ENCODE results near the gene CRTAC1. TPM values are rescaled to one million over a fixed set of nuclear protein-coding genes. Genes with fewer than 3 reads are reported as not detected.

CRTAC1 gene
- total and polyA plus RNA-seq, 9 of the 15 experiments (the other 6 are each of a cell fraction or from before 2014, with no cell fraction given): not detected

DNA sequence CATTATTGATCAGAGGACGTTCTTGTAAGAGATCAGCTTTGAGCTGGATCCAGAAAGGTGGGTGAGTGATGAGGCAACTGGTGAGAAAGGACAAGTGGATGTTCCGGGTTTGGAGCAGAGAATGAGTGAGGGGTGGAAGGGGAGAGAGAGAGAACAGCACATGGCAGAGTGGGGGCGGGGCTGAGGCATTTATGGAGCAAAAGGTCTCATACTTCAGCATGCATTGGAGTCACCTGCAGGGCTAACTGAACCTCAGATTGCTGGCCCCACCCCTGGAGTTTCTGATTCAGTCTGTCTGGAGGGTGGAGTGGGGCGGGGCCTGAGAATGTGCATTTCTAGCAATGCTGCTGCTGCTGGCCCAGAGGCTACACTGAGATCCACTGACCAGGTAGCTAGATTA is 109.6 kb downstream of the CRTAC1 start (continued):
- TF ChIP-seq AFF1 (IDR thresholded peaks at IDR 0.05; ENCODE audit: low read depth in 1 of 2, partially characterized antibody in 2 of 2) (no peak), ZNF518B (CRISPR knock-in tag; IDR thresholded peaks at IDR 0.05) (no peak)
- TF ChIP-seq, protein P1, sequence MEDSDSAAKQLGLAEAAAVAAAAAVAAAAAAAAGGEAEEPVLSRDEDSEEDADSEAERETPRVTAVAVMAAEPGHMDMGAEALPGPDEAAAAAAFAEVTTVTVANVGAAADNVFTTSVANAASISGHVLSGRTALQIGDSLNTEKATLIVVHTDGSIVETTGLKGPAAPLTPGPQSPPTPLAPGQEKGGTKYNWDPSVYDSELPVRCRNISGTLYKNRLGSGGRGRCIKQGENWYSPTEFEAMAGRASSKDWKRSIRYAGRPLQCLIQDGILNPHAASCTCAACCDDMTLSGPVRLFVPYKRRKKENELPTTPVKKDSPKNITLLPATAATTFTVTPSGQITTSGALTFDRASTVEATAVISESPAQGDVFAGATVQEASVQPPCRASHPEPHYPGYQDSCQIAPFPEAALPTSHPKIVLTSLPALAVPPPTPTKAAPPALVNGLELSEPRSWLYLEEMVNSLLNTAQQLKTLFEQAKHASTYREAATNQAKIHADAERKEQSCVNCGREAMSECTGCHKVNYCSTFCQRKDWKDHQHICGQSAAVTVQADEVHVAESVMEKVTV (CRISPR knock-in tag; IDR thresholded peaks at IDR 0.05): no peak
- TF ChIP-seq, protein P2, sequence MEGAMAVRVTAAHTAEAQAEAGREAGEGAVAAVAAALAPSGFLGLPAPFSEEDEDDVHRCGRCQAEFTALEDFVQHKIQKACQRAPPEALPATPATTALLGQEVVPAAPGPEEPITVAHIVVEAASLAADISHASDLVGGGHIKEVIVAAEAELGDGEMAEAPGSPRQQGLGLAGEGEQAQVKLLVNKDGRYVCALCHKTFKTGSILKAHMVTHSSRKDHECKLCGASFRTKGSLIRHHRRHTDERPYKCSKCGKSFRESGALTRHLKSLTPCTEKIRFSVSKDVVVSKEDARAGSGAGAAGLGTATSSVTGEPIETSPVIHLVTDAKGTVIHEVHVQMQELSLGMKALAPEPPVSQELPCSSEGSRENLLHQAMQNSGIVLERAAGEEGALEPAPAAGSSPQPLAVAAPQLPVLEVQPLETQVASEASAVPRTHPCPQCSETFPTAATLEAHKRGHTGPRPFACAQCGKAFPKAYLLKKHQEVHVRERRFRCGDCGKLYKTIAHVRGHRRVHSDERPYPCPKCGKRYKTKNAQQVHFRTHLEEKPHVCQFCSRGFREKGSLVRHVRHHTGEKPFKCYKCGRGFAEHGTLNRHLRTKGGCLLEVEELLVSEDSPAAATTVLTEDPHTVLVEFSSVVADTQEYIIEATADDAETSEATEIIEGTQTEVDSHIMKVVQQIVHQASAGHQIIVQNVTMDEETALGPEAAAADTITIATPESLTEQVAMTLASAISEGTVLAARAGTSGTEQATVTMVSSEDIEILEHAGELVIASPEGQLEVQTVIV (CRISPR knock-in tag; IDR thresholded peaks at IDR 0.05; ENCODE audit: borderline replicate concordance): no peak
